Activated CD8-positive, alpha-beta T cell treated with anti-CD3 and anti-CD28 coated beads for 36 hours (primary cell): ENCODE results near the gene LIPG. TPM values are rescaled to one million over a fixed set of nuclear protein-coding genes. Genes with fewer than 3 reads are reported as not detected.

Experiments used
- ATAC-seq: fragments of 200-7000 bp; cut with Tn5 transposase; one replicate; pipeline ENCODE4 v1.10.0; 2021; ENCODE audit warnings: mild to moderate bottlenecking, moderate library complexity
- CTCF ChIA-PET: fragments of 350-600 bp; sonication (Branson Sonifier 250); formaldehyde crosslinking; loops from one replicate; lab custom pipeline; 2021; ENCODE audit warnings: antibody characterized with exemption; lab: Charles Lee
- POLR2A ChIA-PET: fragments of 350-600 bp; sonication (Branson Sonifier 250); formaldehyde crosslinking; loops from one replicate; lab custom pipeline; 2021; ENCODE audit warnings: antibody characterized with exemption; lab: Charles Lee
- DNase-seq: peaks from one replicate; pipeline ENCODE4 v3.0.0-alpha.2; 2020
- H3K27ac Mint-ChIP-seq: one replicate; pipeline ENCODE4 v1.8.0; 2021; ENCODE audit warnings: mild to moderate bottlenecking, mixed read lengths
- H3K27me3 Mint-ChIP-seq: one replicate; pipeline ENCODE4 v1.8.0; 2021; ENCODE audit warnings: mixed read lengths
- H3K36me3 Mint-ChIP-seq: one replicate; pipeline ENCODE4 v1.8.0; 2021; ENCODE audit warnings: low read depth, mixed read lengths
- H3K4me1 Mint-ChIP-seq: one replicate; pipeline ENCODE4 v1.8.0; 2021; ENCODE audit warnings: low read depth, mixed read lengths
- H3K4me3 Mint-ChIP-seq: one replicate; pipeline ENCODE4 v1.8.0; 2021; ENCODE audit warnings: mild to moderate bottlenecking, moderate library complexity, mixed read lengths
- H3K9me3 Mint-ChIP-seq: one replicate; pipeline ENCODE4 v1.8.0; 2021; ENCODE audit warnings: mixed read lengths
- CTCF ChIP-seq: fragments of 200-600 bp; IDR thresholded peaks from one replicate; pipeline ENCODE4 v1.8.0; 2022; ENCODE audit warnings: antibody characterized with exemption, mild to moderate bottlenecking
- intact Hi-C: fragments of 100-400 bp; cut with micrococcal nuclease; formaldehyde crosslinking; loops from one replicate; pipeline ENCODE4 v1.10.0; 2022
- total RNA-seq, 2 experiments: library from RNA; stranded (reverse); gene quantifications; one replicate each; pipeline ENCODE4 v1.2.3, GENCODE V29; 2021

Gene LIPG
- total RNA-seq, 2 experiments from 2014 or later: 0.18 to 0.27 TPM

GRCh38 chr18:49524349-49524748 lies 37.5 kb upstream of the LIPG start:
- H3K4me3 Mint-ChIP-seq: no peak overlapping the region
- CTCF ChIA-PET: interaction anchor here (1.1 to 3.0 kb wide), 2 partner anchors 11 to 13 kb away, joined by 3 to 12 read pairs; no protein-coding TSS in a partner anchor

GRCh38 chr18:49524951-49525350 lies 36.9 kb upstream of the LIPG start:
- intact Hi-C loops: no loop called here
- no peak for DNase-seq
- TF ChIP-seq CTCF: no peak
- Mint-ChIP-seq H3K9me3 (no peaks in the 10 kb centered on the region), H3K27me3 (peaks cover 4% of the 10 kb centered on the region), H3K4me1 (no peaks in the 10 kb centered on the region), H3K4me3 (no peak overlapping the region), H3K27ac (no peak overlapping the region), H3K36me3 (no peaks in the 10 kb centered on the region)
- ATAC-seq: no peak
- ChIA-PET CTCF (interaction anchor here (3.0 kb wide), 1 partner anchor 14 kb away, joined by 12 read pairs; no protein-coding TSS in a partner anchor), POLR2A (no interaction called here)

More at GRCh38 chr18:49524349-49524748, 37.5 kb upstream of the LIPG start:
- TF ChIP-seq CTCF: no peak
- Mint-ChIP-seq H3K4me1 (no peaks in the 10 kb centered on the region), H3K36me3 (no peaks in the 10 kb centered on the region), H3K9me3 (no peaks in the 10 kb centered on the region), H3K27me3 (peaks cover 1% of the 10 kb centered on the region), H3K27ac (no peak overlapping the region)
- ATAC-seq (no peak), DNase-seq (no peak)
- intact Hi-C loops: no loop called here
- POLR2A ChIA-PET: no interaction called here

GRCh38 chr18:49525981-49526380 lies 35.9 kb upstream of the LIPG start:
- no peaks in the 10 kb centered on the region for H3K36me3 Mint-ChIP-seq
- TF ChIP-seq CTCF: no peak
- DNase-seq: no peak
- H3K27me3 Mint-ChIP-seq: peaks cover 5% of the 10 kb centered on the region
- POLR2A ChIA-PET: no interaction called here
- CTCF ChIA-PET: interaction anchor here (1.2 to 3.0 kb wide), 2 partner anchors 9 to 15 kb away, joined by 5 to 12 read pairs; no protein-coding TSS in a partner anchor
- H3K4me3 Mint-ChIP-seq: no peak overlapping the region
- intact Hi-C loops: no loop called here
- no peaks in the 10 kb centered on the region for H3K4me1 Mint-ChIP-seq
- H3K9me3 Mint-ChIP-seq: no peaks in the 10 kb centered on the region
- no peak overlapping the region for H3K27ac Mint-ChIP-seq
- ATAC-seq: no peak

GRCh38 chr18:49527631-49528327 lies 34.1 kb upstream of the LIPG start:
- H3K4me1 Mint-ChIP-seq: no peaks in the 10 kb centered on the region
- CTCF ChIA-PET: no interaction called here
- intact Hi-C loops: no loop called here
- H3K27me3 Mint-ChIP-seq: peaks cover 5% of the 10 kb centered on the region
- no peak overlapping the region for H3K4me3 Mint-ChIP-seq
- no peak for TF ChIP-seq CTCF
- no peaks in the 10 kb centered on the region for H3K9me3 Mint-ChIP-seq
- no peaks in the 10 kb centered on the region for H3K36me3 Mint-ChIP-seq
- no peak overlapping the region for H3K27ac Mint-ChIP-seq
- ATAC-seq (no peak), DNase-seq (no peak)
- POLR2A ChIA-PET: no interaction called here

GRCh38 chr18:49529596-49529995 lies 32.3 kb upstream of the LIPG start:
- intact Hi-C loops: no loop called here
- no peak overlapping the region for H3K27ac Mint-ChIP-seq
- H3K36me3 Mint-ChIP-seq: no peaks in the 10 kb centered on the region
- DNase-seq (no peak), ATAC-seq (no peak)
- H3K4me3 Mint-ChIP-seq: no peak overlapping the region
- ChIA-PET POLR2A (interaction anchor here (0.7 kb wide), 1 partner anchor 95 kb away, joined by 3 read pairs; no protein-coding TSS in a partner anchor), CTCF (interaction anchor here (1.0 kb wide), 1 partner anchor 19 kb away, joined by 3 read pairs; no protein-coding TSS in a partner anchor)
- H3K4me1 Mint-ChIP-seq: no peaks in the 10 kb centered on the region
- peaks cover 5% of the 10 kb centered on the region for H3K27me3 Mint-ChIP-seq
- no peak for TF ChIP-seq CTCF
- H3K9me3 Mint-ChIP-seq: peaks cover 1% of the 10 kb centered on the region
